Measurements from ENCODE around the gene PPM1F. TPM values are rescaled to one million over a fixed set of nuclear protein-coding genes. Genes with fewer than 3 reads are reported as not detected.
"Not testable (repeated sequence)": the region's sequence is repeated elsewhere in the genome, so short reads cannot be mapped to it uniquely, and the experiment has no call there.

Gene PPM1F
- total RNA-seq, 1 donor from 2014 or later = 28.7 TPM

- H3K27ac Mint-ChIP-seq; intact Hi-C loops (cut with micrococcal nuclease); H3K4me1 Mint-ChIP-seq (ENCODE audit: low read depth); H3K4me3 Mint-ChIP-seq; H3K9me3 Mint-ChIP-seq; DNase-seq (ENCODE audit: low spot score); H3K27me3 Mint-ChIP-seq (ENCODE audit: insufficient read depth); H3K36me3 Mint-ChIP-seq (ENCODE audit: low read depth): not testable (repeated sequence)
Observed at GRCh38 chr22:21914033-21914642, 38.5 kb downstream of the PPM1F start.

GRCh38 chr22:21910367-21910766, 42.3 kb downstream of the PPM1F start:
- H3K36me3 Mint-ChIP-seq (ENCODE audit: low read depth); DNase-seq (ENCODE audit: low spot score); intact Hi-C loops (cut with micrococcal nuclease); H3K27ac Mint-ChIP-seq; H3K27me3 Mint-ChIP-seq (ENCODE audit: insufficient read depth); H3K4me3 Mint-ChIP-seq; H3K9me3 Mint-ChIP-seq; H3K4me1 Mint-ChIP-seq (ENCODE audit: low read depth): not testable (repeated sequence)

- H3K4me3 Mint-ChIP-seq = no peak overlapping the region
- no peak for DNase-seq (ENCODE audit: low spot score)
- H3K9me3 Mint-ChIP-seq = no peaks in the 10 kb centered on the region
- no peaks in the 10 kb centered on the region for H3K36me3 Mint-ChIP-seq (ENCODE audit: low read depth)
- H3K4me1 Mint-ChIP-seq (ENCODE audit: low read depth) = no peaks in the 10 kb centered on the region
- H3K27ac Mint-ChIP-seq = no peak overlapping the region
- H3K27me3 Mint-ChIP-seq (ENCODE audit: insufficient read depth) = peaks cover 4% of the 10 kb centered on the region
- intact Hi-C loops (cut with micrococcal nuclease) = no loop called here
Observed at GRCh38 chr22:21909871-21910270, 42.8 kb downstream of the PPM1F start.

GRCh38 chr22:21907638-21908522, 44.8 kb downstream of the PPM1F start:
- Mint-ChIP-seq H3K4me1 (ENCODE audit: low read depth) (no peaks in the 10 kb centered on the region), H3K9me3 (no peaks in the 10 kb centered on the region), H3K36me3 (ENCODE audit: low read depth) (no peaks in the 10 kb centered on the region), H3K27ac (no peak overlapping the region), H3K27me3 (ENCODE audit: insufficient read depth) (peaks cover 7% of the 10 kb centered on the region), H3K4me3 (no peak overlapping the region)
- intact Hi-C loops (cut with micrococcal nuclease) = no loop called here
- DNase-seq (ENCODE audit: low spot score) = no peak

GRCh38 chr22:21905234-21905633, 47.4 kb downstream of the PPM1F start:
- H3K4me1 Mint-ChIP-seq (ENCODE audit: low read depth); H3K9me3 Mint-ChIP-seq; intact Hi-C loops (cut with micrococcal nuclease); H3K36me3 Mint-ChIP-seq (ENCODE audit: low read depth); H3K27ac Mint-ChIP-seq; DNase-seq (ENCODE audit: low spot score); H3K27me3 Mint-ChIP-seq (ENCODE audit: insufficient read depth); H3K4me3 Mint-ChIP-seq: not testable (repeated sequence)

GRCh38 chr22:21904250-21904789, 48.3 kb downstream of the PPM1F start:
- Mint-ChIP-seq H3K4me1 (ENCODE audit: low read depth) (no peaks in the 10 kb centered on the region), H3K27ac (no peak overlapping the region), H3K4me3 (no peak overlapping the region), H3K27me3 (ENCODE audit: insufficient read depth) (peaks cover 5% of the 10 kb centered on the region), H3K9me3 (no peaks in the 10 kb centered on the region), H3K36me3 (ENCODE audit: low read depth) (no peaks in the 10 kb centered on the region)
- DNase-seq (ENCODE audit: low spot score) = no peak
- intact Hi-C loops (cut with micrococcal nuclease) = no loop called here

DNA sequence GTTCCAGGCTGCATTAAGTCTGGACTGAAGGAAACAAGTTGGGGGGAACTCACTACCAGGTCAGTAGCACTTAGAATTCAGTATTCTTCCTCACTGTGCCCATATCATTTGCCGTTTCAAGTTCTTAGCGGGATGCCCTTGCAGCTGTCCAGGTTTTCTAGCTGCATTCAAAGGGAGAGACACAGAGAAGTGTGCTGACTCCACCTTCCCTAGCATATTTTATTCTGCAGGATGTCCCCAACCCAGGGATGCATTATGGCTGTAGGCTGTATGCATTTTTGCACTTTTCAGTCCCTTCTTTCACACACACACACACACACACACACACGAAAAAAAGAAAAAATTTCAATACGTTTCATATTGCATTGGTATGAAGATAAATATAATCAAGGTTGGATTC, 49.4 kb downstream of the PPM1F start:
- H3K4me1 Mint-ChIP-seq (ENCODE audit: low read depth) = no peaks in the 10 kb centered on the region
- H3K27ac Mint-ChIP-seq = no peak overlapping the region
- H3K9me3 Mint-ChIP-seq = no peaks in the 10 kb centered on the region
- no peak for DNase-seq (ENCODE audit: low spot score)
- no peak overlapping the region for H3K4me3 Mint-ChIP-seq
- intact Hi-C loops (cut with micrococcal nuclease) = no loop called here
- H3K27me3 Mint-ChIP-seq (ENCODE audit: insufficient read depth) = peaks cover 9% of the 10 kb centered on the region
- no peaks in the 10 kb centered on the region for H3K36me3 Mint-ChIP-seq (ENCODE audit: low read depth)

GRCh38 chr22:21902296-21903087, 50.2 kb downstream of the PPM1F start:
- Mint-ChIP-seq H3K27me3 (ENCODE audit: insufficient read depth) (peaks cover 16% of the 10 kb centered on the region), H3K9me3 (no peaks in the 10 kb centered on the region), H3K36me3 (ENCODE audit: low read depth) (no peaks in the 10 kb centered on the region), H3K4me1 (ENCODE audit: low read depth) (no peaks in the 10 kb centered on the region), H3K4me3 (no peak overlapping the region), H3K27ac (no peak overlapping the region)
- no peak for DNase-seq (ENCODE audit: low spot score)
- intact Hi-C loops (cut with micrococcal nuclease) = no loop called here

DNA sequence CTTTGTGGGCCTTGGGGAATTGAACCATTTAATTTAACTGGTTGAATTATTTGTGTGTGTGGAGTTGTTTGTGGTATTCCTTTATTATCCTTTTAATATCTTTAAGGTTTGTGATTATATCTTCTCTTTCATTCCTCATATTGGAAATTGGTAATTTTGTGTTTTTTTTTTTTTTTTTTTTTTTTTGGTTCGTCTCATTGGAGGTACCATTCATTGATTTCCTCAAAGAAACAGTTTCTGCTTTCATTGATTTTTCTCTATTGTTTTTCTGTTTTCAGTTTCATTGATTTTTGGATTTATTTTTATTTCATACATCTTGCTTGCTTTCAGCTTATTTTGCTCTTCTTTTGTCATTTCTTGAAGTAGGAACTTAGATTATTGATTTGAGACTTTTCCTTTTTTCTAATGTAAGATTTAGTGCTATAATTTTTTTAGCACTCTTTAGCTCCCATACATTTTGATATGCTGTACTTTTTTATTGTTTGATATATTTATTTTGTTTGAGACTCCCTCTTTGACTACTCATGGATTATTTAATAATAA, 54.2 kb downstream of the PPM1F start:
- intact Hi-C loops (cut with micrococcal nuclease) = no loop called here
- Mint-ChIP-seq H3K4me3 (no peak overlapping the region), H3K4me1 (ENCODE audit: low read depth) (no peaks in the 10 kb centered on the region), H3K27me3 (ENCODE audit: insufficient read depth) (peaks cover 28% of the 10 kb centered on the region), H3K27ac (no peak overlapping the region), H3K9me3 (no peaks in the 10 kb centered on the region), H3K36me3 (ENCODE audit: low read depth) (no peaks in the 10 kb centered on the region)
- DNase-seq (ENCODE audit: low spot score) = no peak

DNA sequence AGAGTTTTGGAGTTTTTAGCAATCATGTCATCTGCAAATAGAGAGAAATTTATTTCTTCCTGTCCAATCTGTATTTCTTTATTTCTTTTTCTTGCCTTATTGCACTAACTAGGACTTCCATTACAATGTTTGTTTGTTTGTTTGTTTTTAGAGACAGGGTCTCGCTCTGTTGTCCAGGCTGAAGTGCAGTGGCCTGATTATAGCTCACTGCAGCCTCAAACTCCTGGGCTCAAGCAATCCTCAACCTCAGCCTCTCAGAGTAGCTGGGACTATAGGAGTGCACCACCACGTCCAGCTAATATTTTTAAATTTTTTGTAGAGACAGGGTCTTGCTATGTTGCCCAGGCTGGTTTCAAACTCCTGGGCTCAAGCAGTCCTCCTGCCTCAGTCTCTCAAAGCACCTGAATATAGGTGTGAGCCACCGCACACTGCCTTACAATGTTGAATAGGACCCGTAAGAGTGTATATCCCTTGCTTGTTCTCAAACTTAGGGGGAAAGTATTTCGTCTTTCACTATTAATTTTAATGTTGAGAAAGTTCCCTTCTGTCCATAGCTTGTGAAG, 55.6 kb downstream of the PPM1F start:
- no peaks in the 10 kb centered on the region for H3K4me1 Mint-ChIP-seq (ENCODE audit: low read depth)

GRCh38 chr22:21896275-21896674, 56.4 kb downstream of the PPM1F start:
- H3K27ac Mint-ChIP-seq; H3K36me3 Mint-ChIP-seq (ENCODE audit: low read depth); H3K4me1 Mint-ChIP-seq (ENCODE audit: low read depth); DNase-seq (ENCODE audit: low spot score); H3K9me3 Mint-ChIP-seq; H3K4me3 Mint-ChIP-seq; intact Hi-C loops (cut with micrococcal nuclease): not testable (repeated sequence)
- peaks cover 26% of the 10 kb centered on the region for H3K27me3 Mint-ChIP-seq (ENCODE audit: insufficient read depth)

More for the DNA sequence above, 55.6 kb downstream of the PPM1F start:
- DNase-seq (ENCODE audit: low spot score) = no peak
- H3K9me3 Mint-ChIP-seq = no peaks in the 10 kb centered on the region
- peaks cover 26% of the 10 kb centered on the region for H3K27me3 Mint-ChIP-seq (ENCODE audit: insufficient read depth)
- intact Hi-C loops (cut with micrococcal nuclease) = no loop called here
- H3K4me3 Mint-ChIP-seq = no peak overlapping the region
- H3K27ac Mint-ChIP-seq = no peak overlapping the region
- H3K36me3 Mint-ChIP-seq (ENCODE audit: low read depth) = no peaks in the 10 kb centered on the region

DNA sequence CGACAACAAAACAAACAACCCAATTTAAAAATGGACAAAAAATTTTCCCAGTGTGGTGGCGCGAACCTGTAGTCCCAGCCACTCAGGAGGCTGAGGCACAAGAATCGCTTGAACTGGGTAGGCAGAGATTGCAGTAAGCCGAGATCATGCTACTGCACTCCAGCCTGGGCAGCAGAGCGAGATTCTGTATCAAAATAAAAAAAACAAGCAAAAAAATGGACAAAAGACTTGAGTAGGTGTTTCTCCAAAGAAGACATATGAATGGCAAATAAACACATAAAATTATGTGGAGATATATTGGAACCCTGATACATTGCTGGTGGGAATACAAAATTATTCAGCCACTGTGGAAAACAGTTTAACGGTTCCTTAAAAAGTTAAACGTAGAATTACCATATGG, 57.8 kb downstream of the PPM1F start:
- DNase-seq (ENCODE audit: low spot score) = no peak
- intact Hi-C loops (cut with micrococcal nuclease) = no loop called here
- Mint-ChIP-seq H3K27me3 (ENCODE audit: insufficient read depth) (peaks cover 28% of the 10 kb centered on the region), H3K27ac (no peak overlapping the region), H3K36me3 (ENCODE audit: low read depth) (no peaks in the 10 kb centered on the region), H3K4me1 (ENCODE audit: low read depth) (no peaks in the 10 kb centered on the region), H3K9me3 (no peaks in the 10 kb centered on the region), H3K4me3 (no peak overlapping the region)

Measured in activated T-helper 1 cell treated with anti-CD3 and anti-CD28 coated beads, Interleukin-12 subunit alpha, Interleukin-12 subunit beta, Interleukin-2, Interleukin-4 antibody, amounts not matched to agents 30 ng/mL and 10 ng/mL and 1 ng/mL, durations not matched to agents 14 hours and 24 hours and 36 hours (primary cell).